BLaER1 (cell line): ENCODE measurements around the gene NOL9.

ENCODE experiments used
- H3K27ac ChIP-seq: shearing (Covaris generic); formaldehyde crosslinking; 2 replicates; pipeline ENCODE4 v1.8.1; 2022
- H3K27me3 ChIP-seq: shearing (Covaris generic); formaldehyde crosslinking; 2 replicates; pipeline ENCODE4 v1.8.1; 2022
- H3K36me3 ChIP-seq: shearing (Covaris generic); formaldehyde crosslinking; 2 replicates; pipeline ENCODE4 v1.8.1; 2022
- H3K4me1 ChIP-seq: shearing (Covaris generic); formaldehyde crosslinking; 2 replicates; pipeline ENCODE4 v1.8.1; 2022
- H3K4me2 ChIP-seq: shearing (Covaris generic); formaldehyde crosslinking; 2 replicates; pipeline ENCODE4 v1.8.1; 2022
- H3K4me3 ChIP-seq: shearing (Covaris generic); formaldehyde crosslinking; 2 replicates; pipeline ENCODE4 v1.8.1; 2022
- H3K9ac ChIP-seq: shearing (Covaris generic); formaldehyde crosslinking; 2 replicates; pipeline ENCODE4 v1.8.1; 2022
- H3K9me3 ChIP-seq: shearing (Covaris generic); formaldehyde crosslinking; 2 replicates; pipeline ENCODE4 v1.8.1; 2022
- H4K20me1 ChIP-seq: shearing (Covaris generic); formaldehyde crosslinking; 2 replicates; pipeline ENCODE4 v1.8.1; 2022
- Cebpa-rat ChIP-seq: shearing (Covaris generic); IDR thresholded peaks from 2 replicates; pipeline ENCODE4 v1.8.1; 2022

The NOL9 gene

GRCh38 chr1:6500544-6501278 is 53.6 kb downstream of the NOL9 start:
- no peak for TF ChIP-seq Cebpa-rat
- H3K27ac ChIP-seq = no peak overlapping the region
- no peaks in the 10 kb centered on the region for H3K36me3 ChIP-seq
- no peaks in the 10 kb centered on the region for H3K9me3 ChIP-seq
- no peak overlapping the region for H3K4me3 ChIP-seq
- peaks cover 93% of the 10 kb centered on the region for H3K4me1 ChIP-seq
- no peak overlapping the region for H3K9ac ChIP-seq
- H3K27me3 ChIP-seq = peaks cover 14% of the 10 kb centered on the region; the same call in 1 of the 2 replicates
- H3K4me2 ChIP-seq = peak overlapping the region; percentile 96
- H4K20me1 ChIP-seq = 0 out of 2 replicates have a peak, but pooled peaks cover 11% of the 10 kb centered on the region

GRCh38 chr1:6499296-6499695 is 55.0 kb downstream of the NOL9 start:
- H3K27me3 ChIP-seq = peaks cover 14% of the 10 kb centered on the region; the same call in 1 of the 2 replicates
- H3K27ac ChIP-seq = peak overlapping the region; percentile 6; the same call in 1 of the 2 replicates
- no peaks in the 10 kb centered on the region for H3K9me3 ChIP-seq
- 0 out of 2 replicates have a peak overlapping the region, but pooled peaks have one; percentile 18 for H3K9ac ChIP-seq
- H4K20me1 ChIP-seq = 0 out of 2 replicates have a peak, but pooled peaks cover 11% of the 10 kb centered on the region
- H3K4me2 ChIP-seq = peak overlapping the region; percentile 96
- H3K4me1 ChIP-seq = peaks cover 83% of the 10 kb centered on the region
- no peak overlapping the region for H3K4me3 ChIP-seq
- TF ChIP-seq Cebpa-rat = no peak
- no peaks in the 10 kb centered on the region for H3K36me3 ChIP-seq

GRCh38 chr1:6498576-6499111 is 55.7 kb downstream of the NOL9 start:
- Histone ChIP-seq H3K9ac (no peak overlapping the region), H3K27me3 (peaks cover 14% of the 10 kb centered on the region; the same call in 1 of the 2 replicates), H3K4me1 (peaks cover 78% of the 10 kb centered on the region), H3K9me3 (no peaks in the 10 kb centered on the region), H3K27ac (no peak overlapping the region; the same call in 1 of the 2 replicates), H3K36me3 (no peaks in the 10 kb centered on the region), H3K4me3 (no peak overlapping the region), H4K20me1 (0 out of 2 replicates have a peak, but pooled peaks cover 11% of the 10 kb centered on the region), H3K4me2 (peak overlapping the region; percentile 96)
- no peak for TF ChIP-seq Cebpa-rat

- 0 out of 2 replicates have a peak, but pooled peaks cover 11% of the 10 kb centered on the region for H4K20me1 ChIP-seq
- TF ChIP-seq Cebpa-rat = no peak
- peaks cover 12% of the 10 kb centered on the region; the same call in 1 of the 2 replicates for H3K27me3 ChIP-seq
- H3K9me3 ChIP-seq = no peaks in the 10 kb centered on the region
- peak overlapping the region; percentile 96 for H3K4me2 ChIP-seq
- peak overlapping the region; percentile 45; the same call in 1 of the 2 replicates for H3K9ac ChIP-seq
- H3K4me1 ChIP-seq = peaks cover 78% of the 10 kb centered on the region
- no peak overlapping the region for H3K27ac ChIP-seq
- H3K36me3 ChIP-seq = no peaks in the 10 kb centered on the region
- H3K4me3 ChIP-seq = peak overlapping the region; percentile 69
Observed at GRCh38 chr1:6497867-6498575, 56.3 kb downstream of the NOL9 start.

- Histone ChIP-seq H3K4me2 (peak overlapping the region; percentile 96), H3K9ac (peak overlapping the region; percentile 45), H4K20me1 (0 out of 2 replicates have a peak, but pooled peaks cover 6% of the 10 kb centered on the region), H3K36me3 (no peaks in the 10 kb centered on the region), H3K4me3 (peak overlapping the region; percentile 69), H3K4me1 (peaks cover 78% of the 10 kb centered on the region), H3K27me3 (peaks cover 6% of the 10 kb centered on the region; the same call in 1 of the 2 replicates), H3K27ac (no peak overlapping the region), H3K9me3 (no peaks in the 10 kb centered on the region)
- no peak for TF ChIP-seq Cebpa-rat
Observed at GRCh38 chr1:6497215-6497866, 57.0 kb downstream of the NOL9 start.

GRCh38 chr1:6496890-6497214 is 57.5 kb downstream of the NOL9 start:
- Histone ChIP-seq H4K20me1 (0 out of 2 replicates have a peak, but pooled peaks cover 6% of the 10 kb centered on the region), H3K9ac (peak overlapping the region; percentile 36), H3K9me3 (no peaks in the 10 kb centered on the region), H3K36me3 (no peaks in the 10 kb centered on the region), H3K4me3 (peak overlapping the region; percentile 69), H3K27ac (no peak overlapping the region), H3K27me3 (peaks cover 5% of the 10 kb centered on the region; the same call in 1 of the 2 replicates), H3K4me2 (peak overlapping the region; percentile 96), H3K4me1 (peaks cover 78% of the 10 kb centered on the region)
- TF ChIP-seq Cebpa-rat = no peak

- H3K9ac ChIP-seq = peak overlapping the region; percentile 36
- peak overlapping the region; percentile 96 for H3K4me2 ChIP-seq
- H3K27me3 ChIP-seq = peaks cover 5% of the 10 kb centered on the region; the same call in 1 of the 2 replicates
- no peaks in the 10 kb centered on the region for H3K9me3 ChIP-seq
- 0 out of 2 replicates have a peak, but pooled peaks cover 6% of the 10 kb centered on the region for H4K20me1 ChIP-seq
- peak overlapping the region; percentile 69 for H3K4me3 ChIP-seq
- H3K36me3 ChIP-seq = no peaks in the 10 kb centered on the region
- H3K27ac ChIP-seq = no peak overlapping the region
- TF ChIP-seq Cebpa-rat = no peak
- peaks cover 78% of the 10 kb centered on the region for H3K4me1 ChIP-seq
Observed at GRCh38 chr1:6496365-6496721, 58.0 kb downstream of the NOL9 start.

GRCh38 chr1:6495540-6496364 is 58.6 kb downstream of the NOL9 start:
- Histone ChIP-seq H4K20me1 (0 out of 2 replicates have a peak, but pooled peaks cover 6% of the 10 kb centered on the region), H3K4me3 (peak overlapping the region; percentile 69; the same call in 1 of the 2 replicates), H3K27me3 (peaks cover 5% of the 10 kb centered on the region; the same call in 1 of the 2 replicates), H3K36me3 (no peaks in the 10 kb centered on the region), H3K9ac (peak overlapping the region; percentile 36; the same call in 1 of the 2 replicates), H3K9me3 (no peaks in the 10 kb centered on the region), H3K27ac (no peak overlapping the region), H3K4me1 (peaks cover 78% of the 10 kb centered on the region), H3K4me2 (peak overlapping the region; percentile 96)
- TF ChIP-seq Cebpa-rat = no peak
